SJCRH30 (cell line): ENCODE results near the gene RHOXF2. TPM values are rescaled to one million over a fixed set of nuclear protein-coding genes. Genes with fewer than 3 reads are reported as not detected.

Source experiments
- total RNA-seq: library from RNA; depleted of rRNA; stranded (reverse); fragments of >200 nt; shearing (Covaris generic); gene quantifications from 2 replicates; pipeline ENCODE4 v1.2.3, GENCODE V29; 2014; rRNA removed

Gene RHOXF2
- total RNA-seq, 1 experiment from 2014 or later: not detected

Other genes starting within 250 kb of the RHOXF2 start
- gene NKAP, start 214.9 kb upstream of the RHOXF2 start, total RNA-seq: 14.2 and 15.3 TPM in 2 replicates
- gene RHOXF2B, start 80.9 kb upstream of the RHOXF2 start, total RNA-seq: not detected in 2 replicates
- not detected in 2 replicates for gene RHOXF1, start 42.7 kb upstream of the RHOXF2 start, total RNA-seq
- 63.9 and 70.5 TPM in 2 replicates for gene ZBTB33, start 92.2 kb downstream of the RHOXF2 start, total RNA-seq
- gene TMEM255A, start 152.8 kb downstream of the RHOXF2 start, total RNA-seq: 0.06 TPM in 1 of 2 replicates, not detected in the other
- not detected in 2 replicates for gene ATP1B4, start 203.5 kb downstream of the RHOXF2 start, total RNA-seq